Testis (tissue), 2 donors: ENCODE measurements around the gene PIGU.

Source experiments
- POLR2A ChIP-seq: fragments of 450-650 bp; IDR thresholded peaks from one replicate; pipeline ENCODE4 v1.6.1; 2017; ENCODE audit warnings: antibody characterized with exemption, mild to moderate bottlenecking, moderate library complexity
- TF ChIP-seq, protein P1 (sequence below), 3 experiments: fragments of 450-650 bp in 2 of 3; fragments of 200-600 bp in 1 of 3; sonication (generic) in 1 of 3; IDR thresholded peaks; one replicate each; pipeline ENCODE4 v1.5.1; 2016 to 2019; ENCODE audit warnings: antibody characterized with exemption in 3 of 3, mild to moderate bottlenecking in 2 of 3, moderate library complexity in 1 of 3

DNA sequence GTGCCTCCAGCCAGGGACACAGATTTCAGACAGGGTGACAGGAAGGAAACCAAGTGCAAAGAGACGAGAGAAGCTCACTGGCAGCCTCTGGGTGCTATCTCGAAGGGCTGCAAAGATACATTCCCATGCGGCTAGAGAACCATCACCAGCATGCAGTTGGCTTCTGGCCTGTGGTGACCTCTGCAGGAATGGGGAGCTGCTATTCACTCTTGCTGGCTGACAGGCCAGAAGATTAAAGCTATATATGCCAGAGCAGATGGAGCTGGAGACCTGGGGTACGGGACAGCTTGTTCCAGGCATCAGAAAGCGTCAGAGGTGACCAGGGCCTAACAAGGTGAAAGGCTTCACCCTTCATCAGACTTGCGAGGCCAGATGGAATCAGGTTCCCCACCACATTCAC is 98.4 kb downstream of the PIGU start:
- TF ChIP-seq, protein P1, sequence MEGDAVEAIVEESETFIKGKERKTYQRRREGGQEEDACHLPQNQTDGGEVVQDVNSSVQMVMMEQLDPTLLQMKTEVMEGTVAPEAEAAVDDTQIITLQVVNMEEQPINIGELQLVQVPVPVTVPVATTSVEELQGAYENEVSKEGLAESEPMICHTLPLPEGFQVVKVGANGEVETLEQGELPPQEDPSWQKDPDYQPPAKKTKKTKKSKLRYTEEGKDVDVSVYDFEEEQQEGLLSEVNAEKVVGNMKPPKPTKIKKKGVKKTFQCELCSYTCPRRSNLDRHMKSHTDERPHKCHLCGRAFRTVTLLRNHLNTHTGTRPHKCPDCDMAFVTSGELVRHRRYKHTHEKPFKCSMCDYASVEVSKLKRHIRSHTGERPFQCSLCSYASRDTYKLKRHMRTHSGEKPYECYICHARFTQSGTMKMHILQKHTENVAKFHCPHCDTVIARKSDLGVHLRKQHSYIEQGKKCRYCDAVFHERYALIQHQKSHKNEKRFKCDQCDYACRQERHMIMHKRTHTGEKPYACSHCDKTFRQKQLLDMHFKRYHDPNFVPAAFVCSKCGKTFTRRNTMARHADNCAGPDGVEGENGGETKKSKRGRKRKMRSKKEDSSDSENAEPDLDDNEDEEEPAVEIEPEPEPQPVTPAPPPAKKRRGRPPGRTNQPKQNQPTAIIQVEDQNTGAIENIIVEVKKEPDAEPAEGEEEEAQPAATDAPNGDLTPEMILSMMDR (IDR thresholded peaks at IDR 0.05) = no peak
- TF ChIP-seq POLR2A = no peak
